MCF 10A (cell line): ENCODE results near the gene ANTKMT. TPM values are rescaled to one million over a fixed set of nuclear protein-coding genes. Genes with fewer than 3 reads are reported as not detected.

Experiments
- BruUV-seq: library from RNA; stranded (reverse); fragments of 400-500 nt; replicated peaks from 2 replicates; lab custom pipeline; 2021; lab: Mats Ljungman, UMichigan
- CTCF ChIA-PET: fragments of 300-600 bp; sonication (Branson Sonifier 250); formaldehyde crosslinking; extraction: SDS; loops from one replicate; lab custom pipeline; 2021; ENCODE audit warnings: antibody characterized with exemption, inconsistent platforms; lab: Yijun Ruan, JAX
- POLR2A ChIA-PET: fragments of 300-600, 350-650 bp; sonication (Branson Sonifier 250); formaldehyde crosslinking; extraction: SDS; loops from one replicate; lab custom pipeline; 2020; ENCODE audit warnings: antibody characterized with exemption, inconsistent platforms; lab: Yijun Ruan, JAX
- DNase-seq: peaks from one replicate; pipeline ENCODE4 v3.0.0-alpha.2; 2018; ENCODE audit not compliant: unreplicated experiment
- H3K27ac Mint-ChIP-seq: one replicate; pipeline ENCODE4 v1.8.0; 2022; ENCODE audit warnings: mild to moderate bottlenecking, low read depth, mixed read lengths; ENCODE audit not compliant: unreplicated experiment
- H3K27me3 Mint-ChIP-seq: one replicate; pipeline ENCODE4 v1.8.0; 2022; ENCODE audit warnings: mixed read lengths; ENCODE audit not compliant: insufficient read depth, unreplicated experiment
- H3K36me3 Mint-ChIP-seq: one replicate; pipeline ENCODE4 v1.8.0; 2022; ENCODE audit warnings: mild to moderate bottlenecking, moderate library complexity, mixed read lengths; ENCODE audit not compliant: insufficient read depth, unreplicated experiment
- H3K4me1 Mint-ChIP-seq: one replicate; pipeline ENCODE4 v1.8.0; 2022; ENCODE audit warnings: mixed read lengths; ENCODE audit not compliant: insufficient read depth, unreplicated experiment
- H3K4me3 Mint-ChIP-seq: one replicate; pipeline ENCODE4 v1.8.0; 2022; ENCODE audit warnings: mild to moderate bottlenecking, moderate library complexity, mixed read lengths; ENCODE audit not compliant: unreplicated experiment
- H3K9me3 Mint-ChIP-seq: one replicate; pipeline ENCODE4 v1.8.0; 2022; ENCODE audit warnings: mixed read lengths; ENCODE audit not compliant: unreplicated experiment
- CTCF ChIP-seq: fragments of 200-600 bp; IDR thresholded peaks from one replicate; pipeline ENCODE4 v1.8.0; 2022; ENCODE audit warnings: antibody characterized with exemption, mild to moderate bottlenecking; ENCODE audit not compliant: unreplicated experiment
- intact Hi-C: fragments of 100-400 bp; cut with micrococcal nuclease; formaldehyde crosslinking; loops from 2 replicates; pipeline ENCODE4 v1.14.1; 2022
- total RNA-seq: library from RNA; stranded (reverse); gene quantifications from 2 replicates; pipeline ENCODE4 v1.2.3, GENCODE V29; 2022

Gene ANTKMT
- total RNA-seq, 1 experiment from 2014 or later: 54.7 TPM

- ChIA-PET POLR2A (interaction anchor here (0.5 to 3.2 kb wide), 13 partner anchors 8 to 1292 kb away, joined by 3 to 24 read pairs (median 4); partner anchors contain the start of genes ANTKMT, CIAO3, JMJD8 and METRN), CTCF (interaction anchor here (0.5 to 1.2 kb wide), 9 partner anchors 8 to 1081 kb away, joined by 3 read pairs; partner anchors contain the start of genes ANTKMT, RHOT2 and WDR90)
- H3K36me3 Mint-ChIP-seq: peaks cover 26% of the 10 kb centered on the region
These were observed 17.5 kb upstream of the ANTKMT start for GRCh38 chr16:703406-703805.

GRCh38 chr16:704047-704446 lies 16.9 kb upstream of the ANTKMT start:
- peaks cover 20% of the 10 kb centered on the region for H3K36me3 Mint-ChIP-seq

More at GRCh38 chr16:703406-703805, 17.5 kb upstream of the ANTKMT start:
- DNase-seq: no peak
- H3K4me3 Mint-ChIP-seq: no peak overlapping the region
- peaks cover 10% of the 10 kb centered on the region for H3K4me1 Mint-ChIP-seq
- no peaks in the 10 kb centered on the region for H3K27me3 Mint-ChIP-seq
- no TSS peak for BruUV-seq
- no peaks in the 10 kb centered on the region for H3K9me3 Mint-ChIP-seq
- no peak for TF ChIP-seq CTCF
- intact Hi-C loops: no loop called here
- no peak overlapping the region for H3K27ac Mint-ChIP-seq

GRCh38 chr16:704552-705380 lies 16.2 kb upstream of the ANTKMT start:
- intact Hi-C loops: no loop called here
- Mint-ChIP-seq H3K9me3 (no peaks in the 10 kb centered on the region), H3K4me3 (peak overlapping the region; percentile 83), H3K27me3 (no peaks in the 10 kb centered on the region), H3K4me1 (peaks cover 12% of the 10 kb centered on the region), H3K27ac (no peak overlapping the region), H3K36me3 (peaks cover 15% of the 10 kb centered on the region)
- no peak for TF ChIP-seq CTCF
- POLR2A ChIA-PET: interaction anchor here (0.9 to 3.2 kb wide), 11 partner anchors 8 to 62 kb away, joined by 3 to 24 read pairs (median 4); partner anchors contain the start of genes ANTKMT, CIAO3, METRN and WDR24
- BruUV-seq: no TSS peak
- DNase-seq: no peak
- CTCF ChIA-PET: interaction anchor here (0.5 to 1.5 kb wide), 5 partner anchors 10 to 352 kb away, joined by 3 to 6 read pairs (median 4); partner anchors contain the start of gene METRN

More at GRCh38 chr16:704047-704446, 16.9 kb upstream of the ANTKMT start:
- no TSS peak for BruUV-seq
- POLR2A ChIA-PET: interaction anchor here (0.5 to 3.2 kb wide), 11 partner anchors 9 to 1292 kb away, joined by 3 to 24 read pairs (median 4); partner anchors contain the start of genes ANTKMT, CIAO3, JMJD8 and METRN
- no peak for DNase-seq
- Mint-ChIP-seq H3K4me1 (peaks cover 12% of the 10 kb centered on the region), H3K4me3 (peak overlapping the region; percentile 83), H3K27me3 (no peaks in the 10 kb centered on the region), H3K27ac (no peak overlapping the region), H3K9me3 (no peaks in the 10 kb centered on the region)
- CTCF ChIA-PET: interaction anchor here (0.5 to 1.5 kb wide), 10 partner anchors 8 to 1080 kb away, joined by 3 to 6 read pairs (median 3); partner anchors contain the start of genes ANTKMT, METRN and RHOT2
- intact Hi-C loops: no loop called here
- TF ChIP-seq CTCF: no peak
